Esophagus (tissue), 2 donors: Measurements from ENCODE around the gene FSTL1. TPM values are rescaled to one million over a fixed set of nuclear protein-coding genes. Genes with fewer than 3 reads are reported as not detected.

Source experiments
- H3K27ac ChIP-seq, 2 donors: one replicate each; pipeline ENCODE4 v1.5.1; 2013; ENCODE audit warnings: low read depth in 2 of 2, mild to moderate bottlenecking in 2 of 2, inconsistent platforms in 1 of 2, low read length in 1 of 2, moderate library complexity in 1 of 2
- H3K27me3 ChIP-seq, 2 donors: one replicate each; pipeline ENCODE4 v1.6.1; 2013; ENCODE audit warnings: low read length in 2 of 2, control low read depth in 1 of 2, mild to moderate bottlenecking in 1 of 2; ENCODE audit not compliant: insufficient read depth in 2 of 2, control insufficient read depth in 1 of 2
- H3K36me3 ChIP-seq, 2 donors: one replicate each; pipeline ENCODE4 v1.6.1; 2013; ENCODE audit warnings: low read length in 1 of 2; ENCODE audit not compliant: control insufficient read depth in 2 of 2, insufficient read depth in 2 of 2
- H3K4me1 ChIP-seq, 2 donors: one replicate each; pipeline ENCODE4 v1.6.1; 2013; ENCODE audit warnings: low read length in 1 of 2; ENCODE audit not compliant: control insufficient read depth in 2 of 2, insufficient read depth in 2 of 2
- H3K4me3 ChIP-seq, 2 donors: one replicate each; pipeline ENCODE4 v1.5.1; 2013; ENCODE audit warnings: low read length in 2 of 2, mild to moderate bottlenecking in 2 of 2, low read depth in 1 of 2, moderate library complexity in 1 of 2
- H3K9me3 ChIP-seq, 2 donors: one replicate each; pipeline ENCODE4 v1.6.1; 2013; ENCODE audit warnings: mild to moderate bottlenecking in 2 of 2, low read depth in 1 of 2, low read length in 1 of 2, moderate library complexity in 1 of 2; ENCODE audit not compliant: control insufficient read depth in 2 of 2, insufficient read depth in 1 of 2
- WGBS, 2 donors: extraction: QIAGEN DNeasy Blood & Tissue Kit; methylation state at CpG; one replicate each; pipeline ENCODE4 v1.1.7; 2013; 5-methylcytosine and 5-hydroxymethylcytosine counted together
- polyA plus RNA-seq, 2 donors: library from polyadenylated mRNA; stranded (reverse); fragments of 200-250 nt; gene quantifications; one replicate each; pipeline ENCODE4 v1.2.3, GENCODE V29; 2013
- donor health status: healthy with polysubstance abuse.
- donor health status: Bipolar disorder and iron deficiency.

FSTL1 gene
- polyA plus RNA-seq, 2 donors: 5.4 to 10.7 TPM

DNA sequence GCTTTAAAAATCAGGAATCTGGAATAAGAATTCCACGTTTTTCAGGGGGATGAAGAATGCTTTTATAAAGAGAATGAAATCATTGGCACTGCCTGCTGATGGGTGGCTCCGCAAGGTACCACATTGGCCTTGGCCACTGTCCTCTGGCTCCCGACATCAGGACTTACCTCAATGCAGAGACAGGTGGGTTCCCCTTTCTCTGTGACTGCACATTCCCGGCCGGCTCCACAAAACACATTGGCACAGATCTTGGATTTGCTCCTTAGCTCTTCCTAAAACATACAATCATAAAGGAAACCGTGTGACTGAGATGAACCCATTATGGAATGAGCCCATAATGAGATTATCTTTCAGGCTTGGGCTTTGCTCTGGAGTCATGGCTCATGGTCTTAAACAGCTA, 35.0 kb downstream of the FSTL1 start:
- Histone ChIP-seq H3K4me3 (no peak overlapping the region), H3K36me3 (peaks cover 0 to 2% of the 10 kb centered on the region in 2 donors), H3K27ac (no peak overlapping the region), H3K4me1 (peaks cover 4 to 7% of the 10 kb centered on the region in 2 donors), H3K9me3 (no peaks in the 10 kb centered on the region), H3K27me3 (no peaks in the 10 kb centered on the region)
- WGBS, 2 donors: 80% methylated on average over 6 of the region's 6 CpGs

GRCh38 chr3:120410541-120410940, 40.3 kb downstream of the FSTL1 start:
- Histone ChIP-seq H3K36me3 (peaks cover 9 to 13% of the 10 kb centered on the region in 2 donors), H3K27me3 (no peaks in the 10 kb centered on the region), H3K4me3 (no peak overlapping the region), H3K27ac (no peak overlapping the region), H3K9me3 (no peaks in the 10 kb centered on the region), H3K4me1 (peaks cover 0 to 4% of the 10 kb centered on the region in 2 donors)
- WGBS, 2 donors: 57 to 80% methylated on average over 1 of the region's 1 CpG

GRCh38 chr3:120410116-120410515, 40.7 kb downstream of the FSTL1 start:
- 67% methylated on average over 3 of the region's 3 CpGs for WGBS, 2 donors
- peaks cover 0 to 4% of the 10 kb centered on the region in 2 donors for H3K4me1 ChIP-seq

DNA sequence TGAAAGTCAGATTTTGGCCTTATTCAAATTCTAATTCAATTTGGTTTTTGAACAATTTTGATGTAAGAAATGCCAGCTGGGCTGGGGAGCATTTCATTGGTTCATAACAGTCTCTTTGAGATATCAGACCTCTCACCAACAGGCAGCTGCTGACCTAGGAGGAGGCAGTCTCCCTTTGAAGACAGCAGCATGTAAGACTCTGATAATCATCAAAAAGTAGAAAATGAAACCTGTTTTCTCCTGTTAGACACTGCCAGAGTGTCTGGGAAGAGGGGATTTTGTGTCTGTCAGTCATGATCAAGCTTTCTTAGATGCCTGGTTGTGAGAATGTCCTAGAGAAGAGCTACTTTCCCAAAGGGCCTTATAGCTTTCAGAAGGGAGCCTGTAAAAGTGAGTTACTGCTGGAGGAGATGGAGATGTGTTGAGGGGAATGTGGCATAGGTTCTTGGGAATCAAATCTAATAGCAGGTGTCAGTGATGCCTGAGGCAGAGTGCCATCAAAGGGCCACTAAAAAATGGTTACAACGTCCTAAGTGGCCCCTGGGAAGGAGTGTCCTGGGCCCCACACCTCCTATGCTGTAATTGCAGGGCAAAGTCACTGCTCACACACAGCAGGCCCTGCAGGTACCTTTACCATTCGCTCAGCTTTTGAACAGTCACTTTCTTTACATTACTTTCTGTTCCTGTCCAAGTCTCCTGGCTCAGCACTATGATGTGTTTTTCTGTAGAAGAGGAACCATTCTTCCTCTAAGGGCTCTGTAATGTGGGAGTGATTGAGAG, 43.1 kb downstream of the FSTL1 start:
- H3K4me3 ChIP-seq: no peak overlapping the region
- 67 to 82% methylated on average over 2 of the region's 2 CpGs for WGBS, 2 donors
- no peak overlapping the region for H3K27ac ChIP-seq
- H3K9me3 ChIP-seq: no peaks in the 10 kb centered on the region
- H3K36me3 ChIP-seq: peaks cover 12 to 13% of the 10 kb centered on the region in 2 donors
- H3K4me1 ChIP-seq: peaks cover 0 to 4% of the 10 kb centered on the region in 2 donors
- H3K27me3 ChIP-seq: no peaks in the 10 kb centered on the region

More at GRCh38 chr3:120410116-120410515, 40.7 kb downstream of the FSTL1 start:
- Histone ChIP-seq H3K27me3 (no peaks in the 10 kb centered on the region), H3K4me3 (no peak overlapping the region), H3K27ac (no peak overlapping the region), H3K36me3 (peaks cover 9 to 13% of the 10 kb centered on the region in 2 donors), H3K9me3 (no peaks in the 10 kb centered on the region)

DNA sequence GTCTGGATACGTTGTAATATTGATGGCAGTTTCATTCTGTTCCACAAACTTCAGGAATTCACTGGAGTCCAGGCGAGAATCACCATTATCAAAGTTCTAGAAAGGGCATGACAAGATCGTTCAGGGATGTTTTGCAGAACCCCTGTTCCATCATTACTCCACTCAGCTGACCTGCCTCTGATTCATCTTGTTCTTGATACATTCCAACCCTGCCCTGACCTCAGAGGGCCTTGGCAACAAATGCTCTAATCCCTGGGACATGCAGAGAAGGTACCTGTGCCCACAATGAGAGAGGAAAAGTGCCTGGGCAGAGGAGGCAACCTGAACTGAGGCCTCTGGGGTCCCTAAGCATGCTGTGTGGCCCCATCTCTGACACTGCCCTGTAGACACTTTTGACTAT, 45.9 kb downstream of the FSTL1 start:
- Histone ChIP-seq H3K27ac (no peak overlapping the region), H3K4me3 (no peak overlapping the region), H3K4me1 (no peaks in the 10 kb centered on the region), H3K27me3 (no peaks in the 10 kb centered on the region), H3K9me3 (no peaks in the 10 kb centered on the region), H3K36me3 (peaks cover 15 to 16% of the 10 kb centered on the region in 2 donors)
- WGBS, 2 donors: 82% methylated on average over 3 of the region's 3 CpGs

GRCh38 chr3:120402257-120402656, 48.5 kb downstream of the FSTL1 start:
- Histone ChIP-seq H3K9me3 (no peaks in the 10 kb centered on the region), H3K36me3 (peaks cover 10 to 18% of the 10 kb centered on the region in 2 donors)

GRCh38 chr3:120399372-120399771, 51.4 kb downstream of the FSTL1 start:
- Histone ChIP-seq H3K36me3 (peaks cover 8 to 15% of the 10 kb centered on the region in 2 donors), H3K27ac (no peak overlapping the region), H3K9me3 (no peaks in the 10 kb centered on the region), H3K27me3 (no peaks in the 10 kb centered on the region), H3K4me1 (no peaks in the 10 kb centered on the region), H3K4me3 (no peak overlapping the region)
- WGBS, 2 donors: 77 to 86% methylated on average over 2 of the region's 2 CpGs

More at GRCh38 chr3:120402257-120402656, 48.5 kb downstream of the FSTL1 start:
- Histone ChIP-seq H3K27me3 (no peaks in the 10 kb centered on the region), H3K4me1 (no peaks in the 10 kb centered on the region), H3K4me3 (no peak overlapping the region), H3K27ac (no peak overlapping the region)

- H3K4me3 ChIP-seq: no peak overlapping the region
- peaks cover 5 to 9% of the 10 kb centered on the region in 2 donors for H3K36me3 ChIP-seq
- 87 to 88% methylated on average over 8 of the region's 8 CpGs for WGBS, 2 donors
- H3K9me3 ChIP-seq: no peaks in the 10 kb centered on the region
- H3K4me1 ChIP-seq: no peaks in the 10 kb centered on the region
- H3K27ac ChIP-seq: peak overlapping the region in 1 of 2 donors; percentile 1
- no peaks in the 10 kb centered on the region for H3K27me3 ChIP-seq
Measured at GRCh38 chr3:120396469-120396868, 54.3 kb downstream of the FSTL1 start.

DNA sequence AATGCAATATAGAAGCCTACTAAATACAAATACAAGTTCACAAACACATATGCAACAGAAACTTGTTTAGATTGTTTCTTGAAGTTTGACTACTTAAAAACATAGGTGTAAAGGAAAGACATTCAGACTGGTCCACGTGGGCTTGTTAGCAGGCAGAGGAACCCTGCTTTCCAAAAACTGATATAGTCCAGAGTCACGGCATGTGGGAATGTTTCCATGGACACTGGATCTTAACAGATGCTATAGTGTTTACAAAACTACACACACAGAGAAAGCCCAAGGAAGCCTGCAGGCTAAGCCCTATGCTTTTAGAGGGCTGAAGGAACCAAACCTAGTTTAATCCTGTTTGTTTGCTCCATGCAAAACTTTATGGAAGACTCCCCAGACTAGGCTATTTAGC, 56.4 kb downstream of the FSTL1 start:
- WGBS, 2 donors: 70 to 77% methylated on average over 2 of the region's 2 CpGs
- no peak overlapping the region for H3K27ac ChIP-seq
- H3K9me3 ChIP-seq: no peaks in the 10 kb centered on the region
- H3K4me1 ChIP-seq: no peaks in the 10 kb centered on the region
- peaks cover 2 to 4% of the 10 kb centered on the region in 2 donors for H3K36me3 ChIP-seq
- H3K27me3 ChIP-seq: no peaks in the 10 kb centered on the region
- no peak overlapping the region for H3K4me3 ChIP-seq

DNA sequence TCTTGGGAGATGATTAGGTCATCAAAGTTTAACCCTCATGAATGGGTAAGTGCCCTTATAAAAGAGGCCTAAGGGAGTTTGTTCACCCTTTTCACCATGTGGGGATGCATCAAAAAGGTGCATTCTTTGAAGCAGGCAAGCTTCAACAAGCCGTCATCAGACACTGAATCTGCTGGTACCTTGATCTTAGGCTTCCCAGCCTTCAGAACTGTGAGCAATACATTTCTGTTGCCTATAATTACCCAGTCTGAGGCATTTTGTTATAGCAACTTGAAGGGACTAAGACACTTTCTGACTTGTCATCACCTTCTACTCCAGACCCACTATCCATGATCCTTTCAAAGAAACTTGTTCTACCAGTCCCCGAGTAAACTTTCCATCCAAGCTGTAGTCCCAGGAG, 57.0 kb downstream of the FSTL1 start:
- 76 to 83% methylated on average over 2 of the region's 2 CpGs for WGBS, 2 donors
- Histone ChIP-seq H3K27ac (no peak overlapping the region), H3K27me3 (no peaks in the 10 kb centered on the region), H3K4me3 (no peak overlapping the region), H3K9me3 (no peaks in the 10 kb centered on the region), H3K36me3 (peaks cover 0 to 2% of the 10 kb centered on the region in 2 donors), H3K4me1 (no peaks in the 10 kb centered on the region)
